Common myeloid progenitor, CD34-positive (primary cell): ENCODE measurements around the gene PGAP1.

Experiments
- CTCF ChIA-PET: fragments of 350-600 bp; sonication (Branson Sonifier 250); formaldehyde crosslinking; loops from one replicate; lab custom pipeline; 2021; ENCODE audit warnings: antibody characterized with exemption; lab: Charles Lee
- POLR2A ChIA-PET: fragments of 350-600 bp; sonication (Branson Sonifier 250); formaldehyde crosslinking; loops from one replicate; lab custom pipeline; 2021; ENCODE audit warnings: antibody characterized with exemption; lab: Charles Lee
- DNase-seq, 3 donors: peaks; one replicate each; pipeline versions ENCODE4 v3.0.0 to v3.0.0-alpha.2; 2013
- H3K27ac ChIP-seq, 2 experiments: 1 replicate in 1 of 2; 2 replicates in 1 of 2; pipeline ENCODE4 v1.7.0; 2013; ENCODE audit warnings: inconsistent platforms in 2 of 2, low read length in 2 of 2, mild to moderate bottlenecking in 2 of 2, low read depth in 1 of 2, moderate library complexity in 1 of 2; ENCODE audit not compliant: severe bottlenecking in 2 of 2, insufficient read depth in 1 of 2, poor library complexity in 1 of 2
- H3K27me3 ChIP-seq, 5 experiments: replicated peaks in 2 of 5; 1 replicate in 3 of 5; 2 replicates in 2 of 5; pipeline versions ENCODE4 v1.6.1 to v1.7.0; 2013; ENCODE audit warnings: low read length in 4 of 5, mild to moderate bottlenecking in 2 of 5, moderate library complexity in 2 of 5, inconsistent platforms in 1 of 5; ENCODE audit not compliant: insufficient read depth in 5 of 5, control insufficient read depth in 4 of 5
- H3K36me3 ChIP-seq, 4 experiments: 1 replicate in 2 of 4; 2 replicates in 2 of 4; pipeline versions ENCODE4 v1.6.1 to v1.7.0; 2013; ENCODE audit warnings: low read length in 3 of 4, control low read depth in 1 of 4, mild to moderate bottlenecking in 1 of 4; ENCODE audit not compliant: control insufficient read depth in 4 of 4, insufficient read depth in 4 of 4
- H3K4me1 ChIP-seq, 4 experiments: 1 replicate in 3 of 4; 2 replicates in 1 of 4; pipeline versions ENCODE4 v1.6.1 to v1.7.1; 2013; ENCODE audit warnings: low read length in 3 of 4, mild to moderate bottlenecking in 3 of 4, control low read depth in 1 of 4, inconsistent platforms in 1 of 4, moderate library complexity in 1 of 4; ENCODE audit not compliant: control insufficient read depth in 4 of 4, insufficient read depth in 4 of 4; ENCODE audit errors: control extremely low read depth in 1 of 4
- H3K4me3 ChIP-seq, 7 experiments: 1 replicate in 4 of 7; 2 replicates in 3 of 7; pipeline versions ENCODE4 v1.5.1 to v1.7.0; 2013; ENCODE audit warnings: mild to moderate bottlenecking in 7 of 7, low read length in 6 of 7, moderate library complexity in 6 of 7, inconsistent platforms in 2 of 7, low read depth in 2 of 7, control low read depth in 1 of 7; ENCODE audit not compliant: insufficient read depth in 4 of 7, control insufficient read depth in 1 of 7; ENCODE audit errors: extremely low read depth in 1 of 7
- H3K9me3 ChIP-seq, 5 experiments: 1 replicate in 4 of 5; 2 replicates in 1 of 5; pipeline versions ENCODE4 v1.6.1 to v1.7.1; 2013; ENCODE audit warnings: low read length in 4 of 5, mild to moderate bottlenecking in 2 of 5, inconsistent platforms in 1 of 5, low read depth in 1 of 5, moderate library complexity in 1 of 5; ENCODE audit not compliant: control insufficient read depth in 4 of 5, insufficient read depth in 2 of 5; ENCODE audit errors: control extremely low read depth in 1 of 5
- WGBS: methylation state at CpG from one replicate; pipeline ENCODE4 v1.1.5; 2013; ENCODE audit not compliant: insufficient coverage; 5-methylcytosine and 5-hydroxymethylcytosine counted together

Gene PGAP1

GRCh38 chr2:196854629-196855028, 71.9 kb downstream of the PGAP1 start:
- Histone ChIP-seq H3K27me3 (no peaks in the 10 kb centered on the region), H3K4me1 (peaks cover 0 to 2% (median 0%) of the 10 kb centered on the region in 4 experiments), H3K9me3 (peaks cover 0 to 5% (median 3%) of the 10 kb centered on the region in 5 experiments), H3K36me3 (no peaks in the 10 kb centered on the region), H3K4me3 (no peak overlapping the region), H3K27ac (no peak overlapping the region)
- WGBS: 100% methylated on average over 1 of the region's 1 CpG
- CTCF ChIA-PET: no interaction called here
- no peak for DNase-seq
- POLR2A ChIA-PET: no interaction called here

- Histone ChIP-seq H3K4me3 (no peak overlapping the region), H3K4me1 (peaks cover 0 to 2% (median 0%) of the 10 kb centered on the region in 4 experiments), H3K27ac (no peak overlapping the region), H3K36me3 (no peaks in the 10 kb centered on the region), H3K9me3 (no peaks in the 10 kb centered on the region), H3K27me3 (no peaks in the 10 kb centered on the region)
- ChIA-PET POLR2A (no interaction called here), CTCF (no interaction called here)
- WGBS: no CpG with 5 or more reads among the region's 4 CpGs
- no peak for DNase-seq
Measured at GRCh38 chr2:196853301-196854087, 73.0 kb downstream of the PGAP1 start.

GRCh38 chr2:196851088-196851487, 75.4 kb downstream of the PGAP1 start:
- Histone ChIP-seq H3K36me3 (no peaks in the 10 kb centered on the region), H3K9me3 (no peaks in the 10 kb centered on the region), H3K27ac (no peak overlapping the region), H3K4me1 (peaks cover 0 to 7% (median 0%) of the 10 kb centered on the region in 4 experiments), H3K27me3 (no peaks in the 10 kb centered on the region), H3K4me3 (no peak overlapping the region)
- WGBS: no CpG with 5 or more reads among the region's 1 CpG
- DNase-seq: peak in 1 of 3 donors; percentile 5
- ChIA-PET CTCF (no interaction called here), POLR2A (no interaction called here)

GRCh38 chr2:196849895-196850294, 76.6 kb downstream of the PGAP1 start:
- ChIA-PET CTCF (interaction anchor here (1.1 kb wide), 1 partner anchor 19 kb away, joined by 3 read pairs; no protein-coding TSS in a partner anchor), POLR2A (interaction anchor here (0.6 kb wide), 1 partner anchor 162 kb away, joined by 3 read pairs; no protein-coding TSS in a partner anchor)
- H3K27ac ChIP-seq: no peak overlapping the region
- peaks cover 0 to 7% (median 0%) of the 10 kb centered on the region in 4 experiments for H3K4me1 ChIP-seq
- H3K4me3 ChIP-seq: no peak overlapping the region
- DNase-seq: peak in 1 of 3 donors; percentile 12
- no peaks in the 10 kb centered on the region for H3K9me3 ChIP-seq
- H3K36me3 ChIP-seq: no peaks in the 10 kb centered on the region
- H3K27me3 ChIP-seq: no peaks in the 10 kb centered on the region

GRCh38 chr2:196846295-196846694, 80.2 kb downstream of the PGAP1 start:
- no peak for DNase-seq
- CTCF ChIA-PET: interaction anchor here (0.6 kb wide), 1 partner anchor 57 kb away, joined by 3 read pairs; no protein-coding TSS in a partner anchor
- Histone ChIP-seq H3K9me3 (no peaks in the 10 kb centered on the region), H3K4me3 (no peak overlapping the region), H3K27me3 (no peaks in the 10 kb centered on the region), H3K36me3 (peaks cover 0 to 2% (median under 1%) of the 10 kb centered on the region in 4 experiments), H3K27ac (no peak overlapping the region), H3K4me1 (peaks cover 0 to 4% (median 0%) of the 10 kb centered on the region in 4 experiments)
- POLR2A ChIA-PET: no interaction called here

- no CpG with 5 or more reads among the region's 3 CpGs for WGBS
Measured at GRCh38 chr2:196845371-196845770, 81.1 kb downstream of the PGAP1 start.

GRCh38 chr2:196840171-196840570, 86.3 kb downstream of the PGAP1 start:
- CTCF ChIA-PET: no interaction called here
- H3K4me1 ChIP-seq: peaks cover 0 to 2% (median 0%) of the 10 kb centered on the region in 4 experiments
- no peak overlapping the region for H3K27ac ChIP-seq
- DNase-seq: no peak
- peaks cover 0 to 6% (median 5%) of the 10 kb centered on the region in 4 experiments for H3K36me3 ChIP-seq
- POLR2A ChIA-PET: no interaction called here
- H3K4me3 ChIP-seq: no peak overlapping the region
- no CpG with 5 or more reads among the region's 2 CpGs for WGBS
- no peaks in the 10 kb centered on the region for H3K27me3 ChIP-seq
- H3K9me3 ChIP-seq: no peaks in the 10 kb centered on the region

More at GRCh38 chr2:196845371-196845770, 81.1 kb downstream of the PGAP1 start:
- ChIA-PET POLR2A (no interaction called here), CTCF (interaction anchor here (0.6 kb wide), 1 partner anchor 58 kb away, joined by 3 read pairs; no protein-coding TSS in a partner anchor)
- no peak overlapping the region for H3K4me3 ChIP-seq
- H3K9me3 ChIP-seq: no peaks in the 10 kb centered on the region
- H3K4me1 ChIP-seq: peaks cover 0 to 4% (median 0%) of the 10 kb centered on the region in 4 experiments
- no peaks in the 10 kb centered on the region for H3K27me3 ChIP-seq
- H3K36me3 ChIP-seq: peaks cover 0 to 4% (median 1%) of the 10 kb centered on the region in 4 experiments
- H3K27ac ChIP-seq: no peak overlapping the region
- DNase-seq: no peak
